Neural progenitor cell (in vitro differentiated cells): ENCODE measurements around the gene FBXW11.

ENCODE experiments used
- EZH2phosphoT487 ChIP-seq: fragments of 200-600 bp; sonication (generic); IDR thresholded peaks from 2 replicates; pipeline ENCODE4 v1.6.1; 2017; ENCODE audit warnings: antibody characterized with exemption
- TF ChIP-seq, protein P1 (sequence below): fragments of 200-600 bp; sonication (generic); IDR thresholded peaks from 2 replicates; pipeline ENCODE4 v1.5.1; 2017; ENCODE audit warnings: antibody characterized with exemption, mild to moderate bottlenecking

- TF ChIP-seq, protein P1, sequence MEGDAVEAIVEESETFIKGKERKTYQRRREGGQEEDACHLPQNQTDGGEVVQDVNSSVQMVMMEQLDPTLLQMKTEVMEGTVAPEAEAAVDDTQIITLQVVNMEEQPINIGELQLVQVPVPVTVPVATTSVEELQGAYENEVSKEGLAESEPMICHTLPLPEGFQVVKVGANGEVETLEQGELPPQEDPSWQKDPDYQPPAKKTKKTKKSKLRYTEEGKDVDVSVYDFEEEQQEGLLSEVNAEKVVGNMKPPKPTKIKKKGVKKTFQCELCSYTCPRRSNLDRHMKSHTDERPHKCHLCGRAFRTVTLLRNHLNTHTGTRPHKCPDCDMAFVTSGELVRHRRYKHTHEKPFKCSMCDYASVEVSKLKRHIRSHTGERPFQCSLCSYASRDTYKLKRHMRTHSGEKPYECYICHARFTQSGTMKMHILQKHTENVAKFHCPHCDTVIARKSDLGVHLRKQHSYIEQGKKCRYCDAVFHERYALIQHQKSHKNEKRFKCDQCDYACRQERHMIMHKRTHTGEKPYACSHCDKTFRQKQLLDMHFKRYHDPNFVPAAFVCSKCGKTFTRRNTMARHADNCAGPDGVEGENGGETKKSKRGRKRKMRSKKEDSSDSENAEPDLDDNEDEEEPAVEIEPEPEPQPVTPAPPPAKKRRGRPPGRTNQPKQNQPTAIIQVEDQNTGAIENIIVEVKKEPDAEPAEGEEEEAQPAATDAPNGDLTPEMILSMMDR = no peak
- no peak for TF ChIP-seq EZH2phosphoT487
Measured at GRCh38 chr5:171965745-171966144, 40.7 kb downstream of the FBXW11 start.
